ENCODE data around the gene TIMP2. TPM values are rescaled to one million over a fixed set of nuclear protein-coding genes. Genes with fewer than 3 reads are reported as not detected.

Gene TIMP2
- total and polyA plus RNA-seq, 2 of the 8 experiments (the other 6 are each of a cell fraction or from before 2014, with no cell fraction given), result 18.2 to 43.3 TPM

GRCh38 chr17:78966123-78966813 lies 41.1 kb upstream of the TIMP2 start (continued):
- TF ChIP-seq CHD7 (IDR thresholded peaks at IDR 0.05; ENCODE audit: insufficient replicate concordance, low read length), result no peak

Data from H1 (cell line).